ENCODE measurements around the gene RNF166. TPM values are rescaled to one million over a fixed set of nuclear protein-coding genes. Genes with fewer than 3 reads are reported as not detected.

The RNF166 gene
- total RNA-seq, 1 experiment from 2014 or later, result 26.5 TPM

DNA sequence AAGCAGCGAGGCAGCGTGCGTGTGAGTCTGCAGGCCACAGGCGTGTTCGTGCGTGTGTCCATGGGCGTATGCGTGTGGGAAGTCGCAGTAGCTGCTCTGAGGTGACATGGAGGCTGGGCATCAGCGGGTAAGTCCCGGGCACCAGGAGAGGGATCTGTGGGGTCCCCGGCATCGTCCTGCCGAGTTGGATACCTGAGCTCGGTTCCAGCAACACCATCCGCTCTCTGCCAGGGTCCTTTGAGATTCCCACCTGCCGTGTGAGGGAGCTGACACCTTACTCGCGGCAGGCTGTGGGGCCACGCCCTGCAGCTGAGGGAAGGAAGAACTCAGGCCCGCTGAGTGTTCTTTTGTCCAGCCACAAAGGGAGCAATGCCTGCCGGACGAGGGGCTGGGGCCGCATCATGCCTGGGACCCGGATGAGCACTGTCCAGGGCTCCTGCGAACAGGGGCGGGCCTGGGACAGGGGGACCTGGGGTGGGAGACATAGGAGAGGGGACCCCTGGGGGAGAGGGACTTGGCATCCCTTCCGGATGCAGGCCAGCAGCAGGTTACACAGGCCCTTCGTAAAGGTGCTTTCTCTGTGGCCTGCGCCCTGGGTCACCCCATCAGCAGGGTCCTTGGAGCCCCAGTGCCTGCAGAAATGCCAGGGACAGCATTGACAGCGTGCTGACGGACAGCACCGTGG, 14.9 kb downstream of the RNF166 start:
- Histone ChIP-seq H3K4me1 (ENCODE audit: insufficient read depth, low read length) (no peaks in the 10 kb centered on the region), H3K14ac (ENCODE audit: insufficient read depth, low read length) (no peak overlapping the region), H3T11ph (ENCODE audit: low read length) (no peak overlapping the region), H3K79me1 (ENCODE audit: insufficient read depth, low read depth, low read length, poor library complexity, severe bottlenecking) (no peaks in the 10 kb centered on the region), H3K27me3 (ENCODE audit: insufficient read depth, low read length) (no peaks in the 10 kb centered on the region), H2BK5ac (ENCODE audit: insufficient read length, low read length) (no peak overlapping the region), H3K56ac (ENCODE audit: insufficient read length, low read depth, low read length) (no peak overlapping the region), H4K91ac (ENCODE audit: insufficient read length, low read depth, low read length) (no peak overlapping the region), H4K5ac (ENCODE audit: insufficient read length, low read depth, low read length) (no peak overlapping the region), H3K23me2 (ENCODE audit: insufficient read length, low read depth, low read length, poor library complexity, severe bottlenecking) (peaks cover 3% of the 10 kb centered on the region), H3K9ac (ENCODE audit: extremely low read depth, insufficient read length, low read length) (no peak overlapping the region), H2BK20ac (ENCODE audit: low read depth, low read length, poor library complexity, severe bottlenecking) (no peak overlapping the region), H3K4me2 (ENCODE audit: insufficient read depth, insufficient read length, low read length) (no peak overlapping the region), H3K23ac (ENCODE audit: insufficient read length, low read depth, low read length) (no peak overlapping the region), H2AK5ac (ENCODE audit: insufficient read length, low read length) (no peak overlapping the region), H3K79me2 (ENCODE audit: insufficient read depth, low read length) (no peaks in the 10 kb centered on the region), H4K8ac (replicated peaks; ENCODE audit: insufficient read length, low read depth, low read length) (no peak overlapping the region), H3K9me3 (ENCODE audit: control insufficient read depth, low read depth, low read length) (no peaks in the 10 kb centered on the region), H2AFZ (ENCODE audit: low read length) (no peak overlapping the region), H2BK15ac (ENCODE audit: low read depth, low read length) (no peak overlapping the region), H3K27ac (ENCODE audit: insufficient read length, low read depth, low read length) (no peak overlapping the region), H3K18ac (ENCODE audit: insufficient read length, low read depth, low read length) (no peak overlapping the region), H3K4ac (ENCODE audit: low read depth, low read length) (no peak overlapping the region), H2BK12ac (ENCODE audit: insufficient read length, low read depth, low read length) (no peak overlapping the region), H2BK120ac (ENCODE audit: low read depth, low read length, poor library complexity, severe bottlenecking) (no peak overlapping the region), H4K20me1 (ENCODE audit: control insufficient read depth, insufficient read depth, insufficient read length) (no peaks in the 10 kb centered on the region)
- H3K9me3 Mint-ChIP-seq, result no peaks in the 10 kb centered on the region
- H3K4me3 Mint-ChIP-seq, result no peak overlapping the region
- peaks cover 35% of the 10 kb centered on the region for H3K27me3 Mint-ChIP-seq (ENCODE audit: low read depth)
- TF ChIP-seq, protein P1, sequence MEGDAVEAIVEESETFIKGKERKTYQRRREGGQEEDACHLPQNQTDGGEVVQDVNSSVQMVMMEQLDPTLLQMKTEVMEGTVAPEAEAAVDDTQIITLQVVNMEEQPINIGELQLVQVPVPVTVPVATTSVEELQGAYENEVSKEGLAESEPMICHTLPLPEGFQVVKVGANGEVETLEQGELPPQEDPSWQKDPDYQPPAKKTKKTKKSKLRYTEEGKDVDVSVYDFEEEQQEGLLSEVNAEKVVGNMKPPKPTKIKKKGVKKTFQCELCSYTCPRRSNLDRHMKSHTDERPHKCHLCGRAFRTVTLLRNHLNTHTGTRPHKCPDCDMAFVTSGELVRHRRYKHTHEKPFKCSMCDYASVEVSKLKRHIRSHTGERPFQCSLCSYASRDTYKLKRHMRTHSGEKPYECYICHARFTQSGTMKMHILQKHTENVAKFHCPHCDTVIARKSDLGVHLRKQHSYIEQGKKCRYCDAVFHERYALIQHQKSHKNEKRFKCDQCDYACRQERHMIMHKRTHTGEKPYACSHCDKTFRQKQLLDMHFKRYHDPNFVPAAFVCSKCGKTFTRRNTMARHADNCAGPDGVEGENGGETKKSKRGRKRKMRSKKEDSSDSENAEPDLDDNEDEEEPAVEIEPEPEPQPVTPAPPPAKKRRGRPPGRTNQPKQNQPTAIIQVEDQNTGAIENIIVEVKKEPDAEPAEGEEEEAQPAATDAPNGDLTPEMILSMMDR (conservative IDR thresholded peaks at IDR 0.05), result no peak
- H3K27ac Mint-ChIP-seq, result no peak overlapping the region
- no peaks in the 10 kb centered on the region for H3K36me3 Mint-ChIP-seq (ENCODE audit: insufficient read depth in 1 of 3, low read depth in 3 of 3)
- H3K4me1 Mint-ChIP-seq, result peaks cover 12 to 18% of the 10 kb centered on the region in 2 experiments
- WGBS (ENCODE audit: extremely low coverage, insufficient read length, low lambda C conversion rate), result no CpG with 5 or more reads among the region's 33 CpGs
- DNase-seq, result no peak

All from H9 (cell line).